ENCODE results near the gene RNF112.

DNA sequence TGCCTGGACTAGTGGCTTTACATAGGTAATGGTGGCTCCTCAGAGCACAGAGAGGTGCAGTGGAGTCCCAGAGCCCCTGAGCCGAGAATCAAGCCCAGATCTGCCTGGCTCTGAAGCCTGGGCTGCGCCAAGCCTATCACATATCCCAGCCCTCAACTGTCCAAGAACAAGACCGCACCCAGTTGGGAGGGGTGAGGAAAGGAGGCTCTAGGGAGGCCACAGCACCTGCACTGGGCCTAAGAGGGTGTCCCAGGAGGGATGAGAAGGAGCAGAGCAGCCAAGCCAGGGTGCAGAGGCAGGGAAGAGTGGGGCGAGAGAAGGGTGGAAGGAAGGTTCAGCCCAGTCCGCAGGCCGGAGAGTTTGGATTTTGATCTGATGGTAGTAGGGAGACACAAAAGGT, 941 bp upstream of the RNF112 start:
- TF ChIP-seq SIN3A (IDR thresholded peaks at IDR 0.05; ENCODE audit: borderline replicate concordance, insufficient read depth, low read depth, low read length) = no peak
- TF ChIP-seq, protein P1, sequence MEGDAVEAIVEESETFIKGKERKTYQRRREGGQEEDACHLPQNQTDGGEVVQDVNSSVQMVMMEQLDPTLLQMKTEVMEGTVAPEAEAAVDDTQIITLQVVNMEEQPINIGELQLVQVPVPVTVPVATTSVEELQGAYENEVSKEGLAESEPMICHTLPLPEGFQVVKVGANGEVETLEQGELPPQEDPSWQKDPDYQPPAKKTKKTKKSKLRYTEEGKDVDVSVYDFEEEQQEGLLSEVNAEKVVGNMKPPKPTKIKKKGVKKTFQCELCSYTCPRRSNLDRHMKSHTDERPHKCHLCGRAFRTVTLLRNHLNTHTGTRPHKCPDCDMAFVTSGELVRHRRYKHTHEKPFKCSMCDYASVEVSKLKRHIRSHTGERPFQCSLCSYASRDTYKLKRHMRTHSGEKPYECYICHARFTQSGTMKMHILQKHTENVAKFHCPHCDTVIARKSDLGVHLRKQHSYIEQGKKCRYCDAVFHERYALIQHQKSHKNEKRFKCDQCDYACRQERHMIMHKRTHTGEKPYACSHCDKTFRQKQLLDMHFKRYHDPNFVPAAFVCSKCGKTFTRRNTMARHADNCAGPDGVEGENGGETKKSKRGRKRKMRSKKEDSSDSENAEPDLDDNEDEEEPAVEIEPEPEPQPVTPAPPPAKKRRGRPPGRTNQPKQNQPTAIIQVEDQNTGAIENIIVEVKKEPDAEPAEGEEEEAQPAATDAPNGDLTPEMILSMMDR (IDR thresholded peaks at IDR 0.05) = no peak
- TF ChIP-seq, protein P2, sequence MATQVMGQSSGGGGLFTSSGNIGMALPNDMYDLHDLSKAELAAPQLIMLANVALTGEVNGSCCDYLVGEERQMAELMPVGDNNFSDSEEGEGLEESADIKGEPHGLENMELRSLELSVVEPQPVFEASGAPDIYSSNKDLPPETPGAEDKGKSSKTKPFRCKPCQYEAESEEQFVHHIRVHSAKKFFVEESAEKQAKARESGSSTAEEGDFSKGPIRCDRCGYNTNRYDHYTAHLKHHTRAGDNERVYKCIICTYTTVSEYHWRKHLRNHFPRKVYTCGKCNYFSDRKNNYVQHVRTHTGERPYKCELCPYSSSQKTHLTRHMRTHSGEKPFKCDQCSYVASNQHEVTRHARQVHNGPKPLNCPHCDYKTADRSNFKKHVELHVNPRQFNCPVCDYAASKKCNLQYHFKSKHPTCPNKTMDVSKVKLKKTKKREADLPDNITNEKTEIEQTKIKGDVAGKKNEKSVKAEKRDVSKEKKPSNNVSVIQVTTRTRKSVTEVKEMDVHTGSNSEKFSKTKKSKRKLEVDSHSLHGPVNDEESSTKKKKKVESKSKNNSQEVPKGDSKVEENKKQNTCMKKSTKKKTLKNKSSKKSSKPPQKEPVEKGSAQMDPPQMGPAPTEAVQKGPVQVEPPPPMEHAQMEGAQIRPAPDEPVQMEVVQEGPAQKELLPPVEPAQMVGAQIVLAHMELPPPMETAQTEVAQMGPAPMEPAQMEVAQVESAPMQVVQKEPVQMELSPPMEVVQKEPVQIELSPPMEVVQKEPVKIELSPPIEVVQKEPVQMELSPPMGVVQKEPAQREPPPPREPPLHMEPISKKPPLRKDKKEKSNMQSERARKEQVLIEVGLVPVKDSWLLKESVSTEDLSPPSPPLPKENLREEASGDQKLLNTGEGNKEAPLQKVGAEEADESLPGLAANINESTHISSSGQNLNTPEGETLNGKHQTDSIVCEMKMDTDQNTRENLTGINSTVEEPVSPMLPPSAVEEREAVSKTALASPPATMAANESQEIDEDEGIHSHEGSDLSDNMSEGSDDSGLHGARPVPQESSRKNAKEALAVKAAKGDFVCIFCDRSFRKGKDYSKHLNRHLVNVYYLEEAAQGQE (IDR thresholded peaks at IDR 0.05; ENCODE audit: insufficient read depth in 1 of 2, low read depth in 2 of 2, low read length in 1 of 2) = no peak
- no peak for TF ChIP-seq POLR2AphosphoS5 (IDR thresholded peaks at IDR 0.05; ENCODE audit: low read depth, low read length)
- TF ChIP-seq TCF7L2 (IDR thresholded peaks at IDR 0.05; ENCODE audit: low read depth, low read length) = no peak
